Endothelial cell of hepatic sinusoid (primary cell): Measurements from ENCODE around the gene MS4A8.
"Not testable (repeated sequence)": the region's sequence is repeated elsewhere in the genome, so short reads cannot be mapped to it uniquely, and the experiment has no call there.

Source experiments
- in situ Hi-C: cut with HindIII; loops from 2 replicates; pipeline ENCODE4 v1.10.0; 2017; ENCODE audit warnings: low sequenced_read_pairs

MS4A8 gene

DNA sequence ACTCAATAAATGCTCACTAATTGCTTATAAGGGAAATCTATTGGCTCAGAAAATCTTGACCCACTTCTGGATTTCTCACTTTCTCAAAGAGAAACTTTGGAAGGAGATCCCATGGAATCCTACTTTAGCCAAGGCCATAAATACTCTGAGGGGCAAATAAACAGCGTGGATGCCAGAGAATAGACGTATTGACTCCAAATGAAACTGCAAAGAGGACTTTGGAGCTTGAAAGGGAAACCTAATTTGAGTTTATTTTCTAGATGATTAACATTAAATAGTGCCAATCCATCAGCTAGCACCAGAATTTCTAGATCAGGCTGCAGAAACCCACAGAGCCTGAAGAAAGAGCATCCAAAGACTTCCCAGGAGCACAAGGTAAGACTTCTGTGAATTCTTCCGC lies 25.0 kb downstream of the MS4A8 start, which contains the start of gene MS4A18:
TSS of gene MS4A18 (plus strand) at position 301 of the 400 bp plus-strand sequence.
- in situ Hi-C loops = no loop called here

DNA sequence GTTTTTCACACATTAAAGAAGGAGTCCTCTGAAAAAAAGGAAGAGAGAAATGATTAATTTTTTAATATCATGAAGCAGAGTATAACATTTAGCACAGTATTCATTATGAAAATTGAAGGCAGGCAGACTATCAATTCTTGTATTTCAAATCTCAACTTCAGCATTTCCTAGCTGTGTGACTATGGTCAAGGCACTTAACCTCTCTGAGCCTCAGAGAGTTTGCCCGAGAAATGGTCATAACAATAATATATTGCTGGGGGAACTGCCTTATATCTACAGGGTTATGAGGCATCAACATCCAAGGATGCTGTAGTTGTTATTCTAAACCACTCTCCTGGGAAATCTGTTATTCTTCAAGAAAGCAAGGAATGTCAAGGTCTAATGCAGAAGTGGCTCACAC lies 26.2 kb downstream of the MS4A8 start:
- in situ Hi-C loops = loop anchor here (5.0 kb wide), 1 partner anchor 33 kb away; no protein-coding TSS in a partner anchor

DNA sequence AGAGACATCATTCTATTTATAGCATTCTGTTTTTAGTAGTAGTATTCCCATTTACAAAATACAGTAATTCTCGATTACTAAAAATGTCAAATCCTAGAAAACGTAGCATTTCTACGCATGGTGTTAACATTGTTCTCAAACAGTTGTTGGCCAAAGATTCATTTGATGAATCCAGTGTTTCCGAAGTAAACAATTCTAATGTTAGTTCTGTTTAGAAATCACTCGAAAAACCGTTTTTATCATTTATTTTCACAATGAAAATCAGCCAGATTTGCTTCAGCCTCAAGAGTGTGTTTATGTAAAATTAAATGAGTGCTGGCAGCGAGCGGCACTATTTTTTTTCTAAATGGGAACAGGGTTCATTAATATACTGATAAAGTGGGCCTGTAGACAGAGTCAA lies 32.2 kb downstream of the MS4A8 start:
- in situ Hi-C loops = no loop called here

DNA sequence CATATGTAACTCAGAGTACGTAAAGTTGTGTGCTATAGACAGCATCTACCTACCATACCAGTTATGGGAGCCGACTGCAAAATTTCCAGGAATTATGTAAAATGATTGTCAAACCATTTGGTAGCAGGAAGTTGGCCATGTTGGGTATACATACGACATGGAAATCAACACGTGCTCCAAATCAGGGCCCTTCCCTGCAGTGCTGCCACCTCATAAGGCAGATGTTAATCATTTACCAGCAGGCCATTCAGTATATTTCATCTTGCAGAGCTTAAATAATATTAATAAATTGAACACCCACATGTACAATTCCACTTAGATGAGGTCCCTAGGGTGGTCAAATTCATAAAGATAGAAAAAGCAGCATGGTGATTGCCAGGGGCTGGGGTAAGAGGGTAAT lies 34.9 kb downstream of the MS4A8 start:
- in situ Hi-C loops = no loop called here

DNA sequence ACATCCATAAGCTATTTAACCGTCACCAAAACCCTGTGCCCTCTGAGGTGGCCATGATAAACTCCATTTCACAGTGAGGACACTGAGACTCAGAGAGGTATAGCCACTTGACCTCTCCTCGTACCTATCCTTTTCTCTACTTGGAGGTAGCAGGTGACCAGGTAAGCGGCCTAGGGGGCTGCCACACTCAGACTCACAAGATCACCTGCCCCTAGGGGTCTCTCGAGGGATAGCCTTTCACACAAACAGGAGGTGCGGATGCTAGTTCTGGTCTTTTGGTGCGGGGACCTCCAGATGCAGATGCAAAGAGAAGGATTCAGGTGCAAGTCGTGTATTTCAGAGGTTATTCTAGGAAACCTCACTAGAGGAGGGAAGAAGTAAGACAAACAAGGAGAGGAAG lies 39.7 kb downstream of the MS4A8 start:
- in situ Hi-C loops = no loop called here

DNA sequence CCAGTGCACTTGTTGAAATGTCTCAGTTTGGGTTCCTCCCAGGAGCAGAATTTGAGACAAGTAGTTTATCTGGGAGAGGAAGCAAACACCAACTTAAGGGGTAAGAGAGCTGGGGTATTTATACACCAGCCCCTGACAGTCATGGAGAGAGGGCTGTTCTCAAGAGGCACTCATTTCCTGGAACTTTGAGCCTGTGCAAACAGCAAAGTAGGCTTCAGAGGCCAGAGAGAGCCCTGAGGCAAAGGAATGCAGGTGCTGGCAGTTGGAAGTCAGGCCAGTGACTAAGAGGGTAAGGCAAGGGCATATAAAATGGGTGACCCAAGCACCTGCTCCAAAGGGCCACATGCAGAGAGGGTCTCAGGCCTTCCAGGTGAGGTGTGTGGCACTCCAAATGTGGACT lies 41.2 kb downstream of the MS4A8 start:
- in situ Hi-C loops = no loop called here

DNA sequence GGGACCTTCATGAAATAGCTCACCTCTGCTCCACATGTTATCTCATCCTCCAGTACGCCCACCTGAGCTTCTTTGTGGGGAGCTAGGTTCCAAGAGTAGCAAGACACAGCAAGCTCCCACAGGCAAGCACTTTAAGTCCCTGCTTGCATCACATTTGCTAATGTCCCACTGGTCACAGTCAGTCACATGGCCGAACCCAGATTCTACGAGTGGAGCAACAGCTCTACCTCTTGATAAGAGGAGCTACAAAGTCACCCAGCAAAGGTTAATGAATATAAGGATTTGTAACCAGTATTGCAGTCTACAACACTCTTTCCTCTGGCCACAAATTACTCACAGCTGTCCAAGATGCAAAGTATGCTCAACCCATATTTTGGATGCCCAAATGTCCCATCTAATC lies 42.0 kb downstream of the MS4A8 start:
- in situ Hi-C loops = no loop called here

DNA sequence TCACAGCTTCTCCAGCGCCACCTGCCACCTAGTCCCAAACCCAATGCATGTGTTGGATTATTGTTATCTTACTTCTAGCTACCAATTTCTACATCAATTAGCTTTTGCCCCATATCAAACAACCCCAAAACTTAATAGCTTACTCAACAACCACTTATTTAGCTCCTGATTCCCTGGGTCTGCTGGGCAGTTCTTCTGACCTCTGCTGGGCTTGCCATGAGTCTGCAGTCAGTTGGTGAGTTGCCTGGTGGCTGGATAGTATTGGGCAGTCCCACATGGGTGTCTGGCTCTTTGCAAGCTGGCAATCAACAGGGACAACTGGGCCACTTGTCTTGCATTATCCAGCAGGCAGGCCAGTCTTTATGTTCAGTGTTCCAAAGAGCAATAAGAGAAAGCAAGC lies 43.6 kb downstream of the MS4A8 start:
- in situ Hi-C loops = no loop called here

DNA sequence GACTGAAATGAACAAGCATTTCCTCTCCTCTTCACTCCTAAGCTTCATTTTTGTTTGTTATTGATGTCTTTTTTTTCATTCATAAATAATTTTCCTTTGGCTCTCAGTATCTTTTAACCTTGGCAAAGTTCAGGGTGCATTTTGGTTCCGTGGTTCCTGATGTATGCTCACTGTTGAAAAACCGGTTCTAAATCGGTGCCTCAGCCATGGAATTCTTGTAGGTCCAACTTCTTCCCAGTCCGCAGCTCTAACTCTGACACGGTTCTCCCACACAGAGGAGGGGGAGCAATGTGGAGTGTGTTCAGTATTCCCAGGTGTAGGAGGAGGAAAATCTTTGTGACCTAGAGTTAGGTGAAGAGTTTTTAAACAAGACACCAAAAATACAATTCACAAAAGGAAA lies 44.7 kb downstream of the MS4A8 start:
- in situ Hi-C loops = no loop called here

DNA sequence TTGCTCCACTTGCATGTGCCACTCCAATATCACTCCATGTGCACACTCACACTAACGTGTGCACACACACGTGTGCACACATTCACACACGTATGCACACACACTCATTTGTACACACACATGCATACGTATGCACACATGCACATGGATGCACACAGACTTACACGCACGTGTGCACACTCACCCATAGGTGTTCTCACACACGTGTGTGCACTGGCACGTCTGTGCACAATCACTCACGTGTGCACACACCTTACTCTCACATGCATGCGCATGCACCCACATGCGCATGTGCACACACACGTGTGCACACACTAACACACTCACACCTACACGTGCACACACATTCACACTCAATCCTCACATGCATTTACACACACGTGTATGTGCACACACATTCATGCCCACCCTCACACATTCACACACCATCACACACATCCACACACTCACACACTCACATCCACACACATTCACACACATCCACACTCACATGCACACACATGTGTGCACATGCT lies 48.0 kb downstream of the MS4A8 start:
- in situ Hi-C loops = no loop called here

DNA sequence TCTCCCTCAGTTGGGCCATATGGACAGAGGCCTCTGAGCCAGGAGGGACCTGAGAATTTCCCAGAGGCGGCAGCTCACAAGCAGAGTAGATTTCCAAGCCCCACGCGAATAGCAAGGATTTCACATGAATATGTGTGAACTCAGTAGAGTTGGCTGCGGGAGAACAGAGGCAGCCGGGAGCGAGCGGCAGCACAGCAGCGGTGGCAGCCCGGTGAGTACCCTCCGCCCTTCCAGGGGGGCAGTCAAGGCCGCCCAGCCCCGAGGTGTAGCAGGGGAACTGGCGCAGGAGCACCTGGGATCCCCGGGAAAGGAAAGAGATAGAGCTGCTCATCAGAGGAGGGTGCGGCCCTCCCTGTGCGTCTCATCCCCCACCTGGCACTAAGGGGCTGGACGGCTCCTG lies 48.8 kb downstream of the MS4A8 start:
- in situ Hi-C loops = no loop called here

DNA sequence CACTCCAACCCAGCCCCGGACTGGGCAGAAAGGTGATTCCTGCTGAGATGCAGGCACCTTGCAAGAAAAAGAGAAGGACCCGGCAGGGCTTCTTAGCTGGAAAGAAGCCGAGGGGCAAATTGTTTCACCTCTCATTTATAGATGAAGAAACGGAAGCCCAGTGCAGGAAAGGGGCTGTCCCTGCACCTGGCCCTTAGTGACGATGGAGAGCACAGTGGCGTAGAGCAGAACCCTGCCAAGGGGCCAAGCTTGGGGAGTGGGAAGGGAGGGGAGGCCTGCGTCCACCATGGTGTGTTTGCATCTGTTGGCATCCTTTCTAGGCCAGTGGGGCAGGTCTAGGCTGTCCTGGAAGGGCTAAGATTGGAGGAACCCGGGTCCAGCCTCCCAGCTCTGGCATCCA lies 49.4 kb downstream of the MS4A8 start:
- in situ Hi-C loops = no loop called here

DNA sequence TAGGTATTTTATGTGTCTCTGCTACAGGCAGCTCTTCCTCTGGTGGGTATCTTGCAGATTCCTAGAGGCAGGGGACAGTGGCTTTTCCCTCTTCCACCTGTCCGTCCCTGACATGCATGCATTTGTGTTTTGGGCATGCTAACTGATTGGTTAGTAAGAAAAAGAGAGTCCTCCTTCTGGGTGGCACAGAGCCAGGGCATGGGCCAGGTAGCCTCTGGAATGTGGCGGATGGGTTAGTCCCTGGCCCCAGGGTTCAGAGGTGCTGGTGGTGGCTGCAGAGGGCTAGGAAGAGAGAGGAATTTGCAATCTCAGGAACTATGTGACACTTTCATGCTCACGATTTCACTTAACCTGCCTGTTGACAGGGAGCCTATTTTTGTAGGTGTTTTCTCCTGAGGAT lies 51.5 kb downstream of the MS4A8 start:
- in situ Hi-C loops = no loop called here

DNA sequence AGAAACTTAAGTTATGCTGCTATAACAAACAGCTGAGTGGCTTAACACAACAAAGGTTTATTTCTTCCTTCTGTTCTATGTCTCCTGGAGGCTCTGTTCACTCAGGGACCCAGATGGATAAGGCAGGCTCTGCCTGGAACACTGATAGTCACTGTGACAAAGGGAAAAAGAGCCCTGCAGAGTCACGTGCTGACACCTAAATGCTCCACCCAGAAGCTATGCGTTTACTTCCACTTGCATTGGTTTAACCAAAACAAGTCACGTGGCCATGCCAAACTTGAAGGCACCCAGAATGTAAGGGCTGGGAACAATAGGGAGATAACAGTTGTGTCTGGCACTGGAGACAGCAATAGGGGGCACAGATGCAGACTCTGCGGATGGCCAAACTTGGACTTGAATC lies 53.9 kb downstream of the MS4A8 start:
- in situ Hi-C loops = no loop called here

DNA sequence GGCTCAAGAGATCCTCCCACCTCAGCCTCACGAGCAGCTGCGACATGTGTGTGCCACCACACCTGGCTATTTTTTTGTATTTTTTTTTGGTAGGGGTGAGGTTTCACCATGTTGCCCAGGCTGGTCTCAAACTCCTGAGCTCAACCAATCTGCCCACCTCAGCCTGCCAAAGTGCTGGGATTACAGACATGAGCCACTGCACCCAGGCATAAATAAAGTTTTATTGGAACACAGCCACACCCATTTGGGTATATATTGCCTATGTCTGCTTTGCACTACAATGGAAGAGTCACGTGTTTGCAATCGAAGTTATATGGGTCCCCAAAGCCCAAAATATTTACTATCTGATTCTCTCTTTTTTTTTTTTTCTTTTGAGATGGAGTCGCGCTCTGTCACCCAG lies 55.5 kb downstream of the MS4A8 start:
- in situ Hi-C loops = no loop called here

DNA sequence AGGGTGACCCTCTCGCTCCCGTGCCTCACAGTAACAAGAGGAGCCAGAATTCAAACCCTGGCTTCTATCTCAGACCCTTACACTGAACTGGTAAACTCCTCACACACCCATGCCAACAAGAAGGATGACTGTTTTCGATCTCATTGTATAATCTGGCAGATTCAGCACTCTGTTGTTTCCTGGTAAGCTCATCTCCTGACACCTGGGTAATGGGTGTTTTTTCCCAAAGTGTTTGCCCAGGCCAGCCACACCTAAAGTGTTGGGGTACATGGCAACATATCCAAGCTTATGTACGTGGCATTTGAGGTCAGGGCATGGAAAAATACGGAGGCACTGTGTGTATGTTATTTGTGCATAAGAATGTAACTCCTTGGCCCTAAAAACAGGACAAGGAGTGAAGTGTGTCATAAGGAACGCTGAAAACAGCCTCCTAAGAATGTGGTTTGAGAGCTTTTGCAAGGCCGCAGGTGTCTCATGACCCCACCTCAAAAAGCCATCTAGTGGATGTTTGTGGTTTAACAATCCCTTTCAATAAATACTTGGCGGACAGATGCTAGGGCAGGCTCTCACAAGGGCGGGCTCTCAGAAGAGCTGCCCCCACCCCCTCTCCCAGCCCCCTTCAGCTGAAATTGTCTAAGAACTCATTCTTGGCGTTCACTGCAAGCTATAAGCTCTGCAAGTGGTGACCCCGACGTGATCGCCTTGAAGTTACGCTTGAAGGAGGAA lies 57.1 kb downstream of the MS4A8 start, which contains the start of gene MS4A15:
TSS of gene MS4A15 (plus strand) at position 561 of the 726 bp plus-strand sequence. CDS start 6,867 bp downstream, outside the sequence.
- in situ Hi-C loops = no loop called here

DNA sequence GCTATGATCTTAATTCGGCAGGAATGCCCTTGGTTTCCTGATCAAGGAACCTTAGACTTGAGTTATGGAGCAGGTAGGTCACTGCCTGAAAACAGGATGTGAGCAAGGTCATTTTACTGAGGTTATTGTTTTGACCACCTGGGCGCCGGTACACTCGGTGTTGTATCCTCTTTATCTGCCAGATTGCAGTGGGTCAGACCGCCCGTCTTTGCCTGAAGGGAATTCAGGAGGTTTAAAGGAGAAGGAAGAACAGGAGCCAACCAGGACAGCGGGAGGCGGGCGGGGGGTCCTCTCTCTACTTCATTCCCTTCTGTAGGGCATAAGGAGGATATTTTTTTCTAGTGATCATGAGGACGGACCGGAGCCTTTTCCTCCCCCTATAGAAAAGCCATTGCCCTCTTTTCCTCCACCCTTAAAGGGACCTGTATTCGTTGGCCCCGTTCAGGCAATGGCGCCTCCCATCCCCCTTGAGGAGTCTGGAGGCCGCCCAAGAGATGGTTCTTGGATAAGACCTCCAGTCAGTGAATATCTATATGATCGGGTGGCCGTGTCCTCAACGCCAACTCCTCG lies 57.9 kb downstream of the MS4A8 start:
- in situ Hi-C loops = no loop called here

DNA sequence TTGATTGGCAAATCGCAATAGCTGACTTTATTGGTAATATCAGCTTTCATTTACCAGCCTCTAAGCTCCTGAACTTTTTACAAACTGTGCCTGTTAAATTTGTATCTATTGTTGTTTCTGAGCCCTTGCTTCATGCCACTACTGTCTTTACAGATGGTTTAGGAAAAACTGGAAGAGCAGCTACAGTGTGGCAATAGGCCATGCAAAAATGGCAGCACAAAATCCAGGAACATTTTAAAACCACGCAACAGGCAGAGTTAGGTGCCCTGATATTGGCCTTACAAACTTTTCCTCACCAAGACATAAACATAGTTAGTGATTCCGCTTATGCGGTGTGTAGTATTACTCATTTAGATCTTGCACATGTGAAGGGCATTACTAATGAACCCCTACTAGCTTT lies 59.3 kb downstream of the MS4A8 start:
- in situ Hi-C loops = not testable (repeated sequence)

DNA sequence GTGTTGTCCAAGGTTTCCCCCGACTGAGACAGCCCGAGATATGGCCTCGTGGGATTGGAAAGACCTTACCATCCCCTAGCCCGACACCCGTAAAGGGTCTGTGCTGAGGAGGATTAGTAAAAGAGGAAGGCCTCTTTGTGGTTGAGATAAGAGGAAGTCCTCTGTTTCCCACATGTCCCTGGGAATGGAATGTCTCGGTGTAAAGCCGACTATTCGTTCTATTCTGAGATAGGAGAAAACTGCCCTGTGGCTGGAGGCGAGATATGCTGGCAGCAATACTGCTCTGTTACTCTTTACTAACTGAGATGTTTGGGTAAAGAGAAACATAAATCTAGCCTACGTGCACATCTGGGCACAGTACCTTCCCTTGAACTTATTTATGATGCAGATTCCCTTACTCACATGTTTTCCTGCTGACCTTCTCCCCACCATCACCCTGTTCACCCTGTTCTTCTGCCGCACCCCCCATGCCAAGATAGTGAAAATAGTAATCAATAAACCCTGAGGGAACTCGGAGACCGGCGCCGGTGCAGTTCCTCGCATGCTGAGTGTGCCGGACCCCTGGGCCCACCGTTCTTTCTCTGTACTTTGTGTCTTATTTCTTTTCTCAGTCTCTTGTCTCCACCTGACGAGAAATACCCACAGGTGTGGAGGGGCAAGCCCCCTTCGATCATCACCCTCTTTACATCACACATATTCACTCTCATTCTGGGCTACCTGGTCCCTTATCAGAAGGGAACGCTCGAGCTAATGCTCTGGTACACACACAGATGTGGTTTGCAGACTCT lies 60.2 kb downstream of the MS4A8 start:
- in situ Hi-C loops = not testable (repeated sequence)

DNA sequence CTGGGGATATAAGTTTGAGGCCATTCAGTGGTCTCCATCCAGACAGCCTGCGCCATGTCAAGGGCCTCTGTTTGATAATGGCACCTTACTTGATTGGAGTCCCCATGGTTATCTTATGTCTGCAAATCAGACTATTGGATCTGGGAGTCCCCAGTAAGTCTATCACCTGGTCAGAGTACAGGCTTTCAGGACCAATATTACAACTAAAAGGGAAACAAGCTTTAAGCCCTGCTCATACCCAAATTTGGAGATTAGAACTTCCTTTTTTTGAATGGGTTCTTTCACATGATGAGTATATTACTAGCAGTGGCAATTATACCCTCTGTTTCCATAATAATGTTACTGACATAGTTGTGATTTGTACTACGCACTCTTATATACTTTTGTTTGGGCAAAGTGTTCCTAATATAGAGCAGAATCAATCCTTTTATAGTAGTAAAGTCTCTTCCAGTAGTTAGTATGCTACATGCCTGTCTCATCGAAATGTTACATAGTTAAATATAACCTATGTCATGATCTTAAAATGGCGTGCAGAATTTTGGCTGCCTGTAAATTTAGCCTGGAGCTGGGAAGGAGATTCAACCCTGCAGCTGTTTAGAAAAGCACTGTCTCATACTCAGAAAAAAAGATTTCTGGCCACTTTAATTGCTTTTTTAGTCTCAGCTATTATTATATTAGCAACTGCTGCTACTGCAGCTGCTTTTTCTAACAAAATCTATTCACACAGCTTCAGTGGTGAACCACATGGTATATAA lies 62.2 kb downstream of the MS4A8 start:
- in situ Hi-C loops = no loop called here
